Measurements from ENCODE around the gene MYH11.

The MYH11 gene

DNA sequence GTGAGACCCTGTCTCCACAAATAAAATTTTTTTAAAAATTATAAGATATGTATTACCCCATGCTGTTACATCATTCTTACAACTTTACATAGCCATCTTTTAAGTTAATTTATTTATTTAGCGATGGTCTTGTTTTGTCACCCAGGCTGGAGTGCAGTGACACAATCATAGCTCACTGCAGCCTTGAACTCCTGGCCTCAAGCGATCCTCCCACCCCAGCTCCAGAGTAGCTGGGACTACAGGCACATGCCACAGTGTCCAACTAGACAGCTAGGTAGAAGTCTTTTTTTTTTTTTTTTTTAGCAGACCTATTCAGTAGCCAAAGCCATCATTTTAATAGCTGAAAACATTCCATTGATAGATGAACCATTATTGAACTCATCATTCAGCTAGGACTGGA is 114.1 kb downstream of the MYH11 start:
- H3K4me3 Mint-ChIP-seq: no peak overlapping the region
- peaks cover 4% of the 10 kb centered on the region for H3K4me1 Mint-ChIP-seq
- no peak overlapping the region for H3K27ac Mint-ChIP-seq
- no peaks in the 10 kb centered on the region for H3K36me3 Mint-ChIP-seq (ENCODE audit: low read depth)
- peaks cover 8% of the 10 kb centered on the region for H3K9me3 Mint-ChIP-seq
- peaks cover 3% of the 10 kb centered on the region for H3K27me3 Mint-ChIP-seq (ENCODE audit: low read depth)
- TF ChIP-seq, protein P1, sequence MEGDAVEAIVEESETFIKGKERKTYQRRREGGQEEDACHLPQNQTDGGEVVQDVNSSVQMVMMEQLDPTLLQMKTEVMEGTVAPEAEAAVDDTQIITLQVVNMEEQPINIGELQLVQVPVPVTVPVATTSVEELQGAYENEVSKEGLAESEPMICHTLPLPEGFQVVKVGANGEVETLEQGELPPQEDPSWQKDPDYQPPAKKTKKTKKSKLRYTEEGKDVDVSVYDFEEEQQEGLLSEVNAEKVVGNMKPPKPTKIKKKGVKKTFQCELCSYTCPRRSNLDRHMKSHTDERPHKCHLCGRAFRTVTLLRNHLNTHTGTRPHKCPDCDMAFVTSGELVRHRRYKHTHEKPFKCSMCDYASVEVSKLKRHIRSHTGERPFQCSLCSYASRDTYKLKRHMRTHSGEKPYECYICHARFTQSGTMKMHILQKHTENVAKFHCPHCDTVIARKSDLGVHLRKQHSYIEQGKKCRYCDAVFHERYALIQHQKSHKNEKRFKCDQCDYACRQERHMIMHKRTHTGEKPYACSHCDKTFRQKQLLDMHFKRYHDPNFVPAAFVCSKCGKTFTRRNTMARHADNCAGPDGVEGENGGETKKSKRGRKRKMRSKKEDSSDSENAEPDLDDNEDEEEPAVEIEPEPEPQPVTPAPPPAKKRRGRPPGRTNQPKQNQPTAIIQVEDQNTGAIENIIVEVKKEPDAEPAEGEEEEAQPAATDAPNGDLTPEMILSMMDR (IDR thresholded peaks at IDR 0.05; ENCODE audit: unreplicated experiment in 3 of 3): no peak

DNA sequence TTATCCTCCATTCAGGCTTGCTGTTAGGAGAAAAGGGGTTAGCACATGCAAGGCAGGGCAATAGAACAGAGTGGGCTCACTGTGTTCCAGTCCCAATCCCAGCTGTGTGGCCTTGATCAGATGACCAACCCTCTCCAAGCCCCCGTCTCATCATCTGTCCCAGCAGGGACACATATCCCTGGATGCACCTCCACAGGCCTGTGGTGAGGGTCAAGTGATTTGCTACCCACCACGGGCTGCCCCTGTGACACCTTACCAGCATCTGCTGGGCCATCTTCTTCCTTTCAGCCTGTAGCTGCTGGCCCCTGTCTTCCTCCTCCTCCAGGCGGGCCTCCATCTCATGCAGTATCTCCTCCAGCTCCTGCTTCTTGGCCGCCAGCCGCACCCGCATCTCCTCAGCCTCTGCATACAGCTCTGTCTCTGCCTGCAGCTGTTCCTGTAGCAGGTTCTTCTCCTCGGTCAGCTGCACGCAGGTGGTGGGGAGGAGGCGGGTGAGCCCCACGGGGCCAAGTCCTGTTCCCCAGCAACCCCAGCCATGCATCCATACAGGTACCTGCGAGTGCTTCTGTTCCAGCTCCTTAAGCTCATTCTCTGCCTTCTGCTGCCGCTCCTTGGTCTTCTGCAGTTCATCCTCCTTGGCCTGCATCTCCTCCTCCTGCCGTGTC is 115.5 kb downstream of the MYH11 start:
- peaks cover 8% of the 10 kb centered on the region for H3K9me3 Mint-ChIP-seq
- TF ChIP-seq, protein P1 (IDR thresholded peaks at IDR 0.05; ENCODE audit: unreplicated experiment in 3 of 3): no peak

DNA sequence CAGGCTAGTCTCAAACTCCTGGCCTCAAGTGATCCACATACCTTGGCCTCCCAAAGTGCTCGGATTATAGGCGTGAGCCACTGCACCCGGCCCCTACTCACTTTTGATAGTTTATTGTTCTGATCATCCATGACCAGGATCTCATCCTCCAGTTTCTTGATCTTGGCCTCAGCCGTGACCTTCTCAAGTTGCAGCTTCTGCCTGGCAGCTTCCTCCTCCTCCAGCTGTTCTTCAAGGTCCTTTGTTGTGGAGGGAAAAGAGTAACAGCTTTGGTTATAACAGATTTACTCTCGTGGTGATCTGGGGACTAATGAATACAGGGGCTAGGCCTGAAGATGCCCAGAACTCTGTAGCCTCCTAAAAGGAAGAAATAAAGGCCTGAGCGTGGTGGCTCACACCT is 116.9 kb downstream of the MYH11 start:
- H3K27me3 Mint-ChIP-seq (ENCODE audit: low read depth): peaks cover 19% of the 10 kb centered on the region
- TF ChIP-seq, protein P1 (IDR thresholded peaks at IDR 0.05; ENCODE audit: unreplicated experiment in 3 of 3): no peak
- H3K4me3 Mint-ChIP-seq: no peak overlapping the region
- H3K27ac Mint-ChIP-seq: no peak overlapping the region
- peaks cover 8% of the 10 kb centered on the region for H3K9me3 Mint-ChIP-seq
- peaks cover 4% of the 10 kb centered on the region for H3K4me1 Mint-ChIP-seq
- H3K36me3 Mint-ChIP-seq (ENCODE audit: low read depth): no peaks in the 10 kb centered on the region

More for the DNA sequence above, 115.5 kb downstream of the MYH11 start:
- Mint-ChIP-seq H3K27me3 (ENCODE audit: low read depth) (peaks cover 11% of the 10 kb centered on the region), H3K4me1 (peaks cover 4% of the 10 kb centered on the region), H3K4me3 (no peak overlapping the region), H3K27ac (no peak overlapping the region), H3K36me3 (ENCODE audit: low read depth) (no peaks in the 10 kb centered on the region)

DNA sequence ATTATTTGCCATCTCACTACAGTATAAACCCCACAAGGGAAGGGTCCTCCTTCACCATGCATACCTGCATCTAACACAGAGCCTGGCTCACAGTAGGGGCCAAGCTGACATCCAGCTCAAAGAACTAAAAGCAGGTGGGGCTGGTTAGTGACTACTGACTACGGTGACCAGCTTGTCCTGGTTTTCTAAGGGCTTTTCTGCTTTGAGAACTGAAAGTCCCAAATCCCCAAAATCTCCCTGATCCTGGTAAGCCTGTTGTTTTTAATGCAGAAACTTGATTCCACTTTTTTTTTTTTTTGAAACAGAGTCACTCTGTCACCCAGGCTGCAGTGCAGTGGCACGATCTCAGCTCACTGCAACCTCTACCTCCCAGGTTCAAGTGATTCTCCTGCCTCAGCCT is 117.4 kb downstream of the MYH11 start:
- H3K36me3 Mint-ChIP-seq (ENCODE audit: low read depth): no peaks in the 10 kb centered on the region
- H3K4me3 Mint-ChIP-seq: no peak overlapping the region
- peaks cover 19% of the 10 kb centered on the region for H3K27me3 Mint-ChIP-seq (ENCODE audit: low read depth)
- peaks cover 4% of the 10 kb centered on the region for H3K4me1 Mint-ChIP-seq
- H3K27ac Mint-ChIP-seq: no peak overlapping the region
- TF ChIP-seq, protein P1 (IDR thresholded peaks at IDR 0.05; ENCODE audit: unreplicated experiment in 3 of 3): no peak
- peaks cover 8% of the 10 kb centered on the region for H3K9me3 Mint-ChIP-seq

DNA sequence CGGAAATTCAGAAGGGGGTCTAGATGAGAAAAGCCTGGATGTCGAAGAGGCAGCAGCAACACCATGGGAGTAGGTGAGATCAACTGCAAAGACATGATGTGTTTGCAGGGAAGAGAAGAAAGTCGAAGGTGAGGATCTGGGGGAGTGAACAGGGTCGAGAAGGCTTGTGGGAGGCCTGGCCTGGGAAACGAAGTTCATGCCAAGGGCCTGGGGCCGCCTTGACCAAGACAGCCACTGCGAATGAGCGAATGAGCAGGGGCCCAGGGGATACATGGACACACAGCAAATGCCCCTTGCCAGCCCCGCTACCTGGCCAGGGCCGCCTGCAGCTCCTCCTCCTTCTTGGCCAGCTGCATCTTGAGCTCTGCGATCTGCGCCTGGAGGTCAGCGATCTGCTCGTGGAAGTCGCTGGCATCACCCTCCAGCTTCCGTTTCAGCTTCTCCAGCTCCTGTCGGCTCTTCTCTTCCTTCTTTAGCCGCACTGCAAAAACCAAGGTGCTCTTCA is 119.6 kb downstream of the MYH11 start:
- Mint-ChIP-seq H3K9me3 (peaks cover 8% of the 10 kb centered on the region), H3K4me3 (no peak overlapping the region)
- TF ChIP-seq, protein P1 (IDR thresholded peaks at IDR 0.05; ENCODE audit: unreplicated experiment in 3 of 3): no peak

DNA sequence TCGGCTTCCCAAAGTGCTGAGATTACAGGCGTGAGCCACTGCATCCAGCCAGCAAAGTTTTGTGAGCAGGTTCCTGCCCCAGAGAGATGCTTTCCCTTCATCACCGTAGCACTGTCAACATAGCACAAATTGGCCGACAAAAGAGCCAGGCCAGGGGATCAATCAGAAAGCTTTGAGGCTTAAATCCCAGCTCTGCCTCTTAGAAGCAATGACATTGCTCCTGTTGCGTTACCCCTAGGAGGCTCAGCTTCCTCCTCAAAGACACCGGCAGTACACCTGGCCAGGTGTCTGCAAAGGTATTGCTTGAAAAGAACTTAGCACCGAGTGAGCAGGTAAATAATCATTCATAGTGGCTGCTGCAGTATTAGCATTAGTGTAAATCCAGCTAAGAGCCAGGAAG is 120.3 kb downstream of the MYH11 start:
- TF ChIP-seq, protein P1 (IDR thresholded peaks at IDR 0.05; ENCODE audit: unreplicated experiment in 3 of 3): no peak

More for the DNA sequence above, 119.6 kb downstream of the MYH11 start:
- Mint-ChIP-seq H3K27ac (no peak overlapping the region), H3K27me3 (ENCODE audit: low read depth) (peaks cover 18% of the 10 kb centered on the region), H3K4me1 (peaks cover 4% of the 10 kb centered on the region), H3K36me3 (ENCODE audit: low read depth) (no peaks in the 10 kb centered on the region)

More for the DNA sequence above, 120.3 kb downstream of the MYH11 start:
- Mint-ChIP-seq H3K9me3 (peaks cover 5% of the 10 kb centered on the region), H3K36me3 (ENCODE audit: low read depth) (no peaks in the 10 kb centered on the region), H3K27ac (no peak overlapping the region), H3K4me1 (peaks cover 4% of the 10 kb centered on the region), H3K27me3 (ENCODE audit: low read depth) (peaks cover 18% of the 10 kb centered on the region), H3K4me3 (no peak overlapping the region)
